Measurements from ENCODE around the gene GGACT. TPM values are rescaled to one million over a fixed set of nuclear protein-coding genes. Genes with fewer than 3 reads are reported as not detected.

GGACT gene
- total RNA-seq, 2 experiments from 2014 or later, result 5.3 to 6.3 TPM

- Mint-ChIP-seq H3K27me3 (no peaks in the 10 kb centered on the region), H3K4me1 (peaks cover 4% of the 10 kb centered on the region), H3K4me3 (no peak overlapping the region), H3K27ac (no peak overlapping the region), H3K9me3 (no peaks in the 10 kb centered on the region), H3K36me3 (no peaks in the 10 kb centered on the region)
- no peak for DNase-seq
Measured at GRCh38 chr13:100546713-100547405, 41.7 kb downstream of the GGACT start.

GRCh38 chr13:100545684-100546061, 42.9 kb downstream of the GGACT start:
- DNase-seq, result no peak
- Mint-ChIP-seq H3K27ac (no peak overlapping the region), H3K27me3 (no peaks in the 10 kb centered on the region), H3K4me3 (no peak overlapping the region), H3K9me3 (no peaks in the 10 kb centered on the region), H3K4me1 (peaks cover 4% of the 10 kb centered on the region), H3K36me3 (no peaks in the 10 kb centered on the region)

GRCh38 chr13:100544866-100545683, 43.5 kb downstream of the GGACT start:
- H3K36me3 Mint-ChIP-seq, result no peaks in the 10 kb centered on the region
- H3K4me1 Mint-ChIP-seq, result peaks cover 4% of the 10 kb centered on the region
- no peak for DNase-seq
- H3K27ac Mint-ChIP-seq, result no peak overlapping the region
- no peak overlapping the region for H3K4me3 Mint-ChIP-seq
- no peaks in the 10 kb centered on the region for H3K27me3 Mint-ChIP-seq
- no peaks in the 10 kb centered on the region for H3K9me3 Mint-ChIP-seq

- H3K4me3 Mint-ChIP-seq, result no peak overlapping the region
- peaks cover 9% of the 10 kb centered on the region for H3K4me1 Mint-ChIP-seq
- H3K36me3 Mint-ChIP-seq, result no peaks in the 10 kb centered on the region
- no peak overlapping the region for H3K27ac Mint-ChIP-seq
- no peak for DNase-seq
- no peaks in the 10 kb centered on the region for H3K27me3 Mint-ChIP-seq
- no peaks in the 10 kb centered on the region for H3K9me3 Mint-ChIP-seq
Measured at GRCh38 chr13:100543872-100544602, 44.6 kb downstream of the GGACT start.

- no peaks in the 10 kb centered on the region for H3K9me3 Mint-ChIP-seq
- H3K4me3 Mint-ChIP-seq, result no peak overlapping the region
- H3K27ac Mint-ChIP-seq, result no peak overlapping the region
- no peaks in the 10 kb centered on the region for H3K36me3 Mint-ChIP-seq
- no peaks in the 10 kb centered on the region for H3K27me3 Mint-ChIP-seq
- H3K4me1 Mint-ChIP-seq, result peaks cover 16% of the 10 kb centered on the region
- no peak for DNase-seq
Measured at GRCh38 chr13:100542826-100543156, 45.8 kb downstream of the GGACT start.

- DNase-seq, result no peak
- H3K27ac Mint-ChIP-seq, result no peak overlapping the region
- no peaks in the 10 kb centered on the region for H3K9me3 Mint-ChIP-seq
- no peaks in the 10 kb centered on the region for H3K27me3 Mint-ChIP-seq
- no peaks in the 10 kb centered on the region for H3K36me3 Mint-ChIP-seq
- no peak overlapping the region for H3K4me3 Mint-ChIP-seq
- H3K4me1 Mint-ChIP-seq, result peaks cover 19% of the 10 kb centered on the region
Measured at GRCh38 chr13:100541897-100542825, 46.4 kb downstream of the GGACT start.

- H3K4me1 Mint-ChIP-seq, result peaks cover 19% of the 10 kb centered on the region
- no peak overlapping the region for H3K27ac Mint-ChIP-seq
- no peak overlapping the region for H3K4me3 Mint-ChIP-seq
- H3K36me3 Mint-ChIP-seq, result no peaks in the 10 kb centered on the region
- H3K27me3 Mint-ChIP-seq, result no peaks in the 10 kb centered on the region
- H3K9me3 Mint-ChIP-seq, result no peaks in the 10 kb centered on the region
- no peak for DNase-seq
Measured at GRCh38 chr13:100540621-100541020, 48.0 kb downstream of the GGACT start.

- Mint-ChIP-seq H3K4me1 (peaks cover 19% of the 10 kb centered on the region), H3K4me3 (no peak overlapping the region), H3K27ac (no peak overlapping the region), H3K36me3 (no peaks in the 10 kb centered on the region), H3K9me3 (no peaks in the 10 kb centered on the region), H3K27me3 (no peaks in the 10 kb centered on the region)
- no peak for DNase-seq
Measured at GRCh38 chr13:100537951-100538462, 50.6 kb downstream of the GGACT start.

GRCh38 chr13:100537486-100537885, 51.1 kb downstream of the GGACT start:
- Mint-ChIP-seq H3K36me3 (no peaks in the 10 kb centered on the region), H3K9me3 (no peaks in the 10 kb centered on the region), H3K27ac (no peak overlapping the region), H3K4me1 (peaks cover 14% of the 10 kb centered on the region), H3K27me3 (no peaks in the 10 kb centered on the region), H3K4me3 (no peak overlapping the region)
- no peak for DNase-seq

- Mint-ChIP-seq H3K4me1 (peaks cover 14% of the 10 kb centered on the region), H3K4me3 (no peak overlapping the region), H3K9me3 (no peaks in the 10 kb centered on the region), H3K36me3 (peaks cover under 1% of the 10 kb centered on the region), H3K27ac (no peak overlapping the region), H3K27me3 (no peaks in the 10 kb centered on the region)
- DNase-seq, result no peak
Measured at GRCh38 chr13:100536643-100537180, 51.9 kb downstream of the GGACT start.

GRCh38 chr13:100535426-100536135, 53.0 kb downstream of the GGACT start:
- Mint-ChIP-seq H3K27me3 (no peaks in the 10 kb centered on the region), H3K4me1 (peaks cover 14% of the 10 kb centered on the region), H3K4me3 (no peak overlapping the region), H3K27ac (no peak overlapping the region), H3K9me3 (no peaks in the 10 kb centered on the region), H3K36me3 (peaks cover 3% of the 10 kb centered on the region)
- no peak for DNase-seq

GRCh38 chr13:100534911-100535310, 53.7 kb downstream of the GGACT start:
- Mint-ChIP-seq H3K27me3 (no peaks in the 10 kb centered on the region), H3K4me3 (no peak overlapping the region), H3K4me1 (peaks cover 14% of the 10 kb centered on the region), H3K36me3 (peaks cover 3% of the 10 kb centered on the region), H3K27ac (no peak overlapping the region), H3K9me3 (no peaks in the 10 kb centered on the region)
- no peak for DNase-seq

- H3K9me3 Mint-ChIP-seq, result no peaks in the 10 kb centered on the region
- H3K27ac Mint-ChIP-seq, result no peak overlapping the region
- H3K27me3 Mint-ChIP-seq, result no peaks in the 10 kb centered on the region
Measured at GRCh38 chr13:100534147-100534843, 54.3 kb downstream of the GGACT start.

More at GRCh38 chr13:100534147-100534843, 54.3 kb downstream of the GGACT start:
- Mint-ChIP-seq H3K4me1 (peaks cover 12% of the 10 kb centered on the region), H3K36me3 (peaks cover 4% of the 10 kb centered on the region), H3K4me3 (no peak overlapping the region)
- DNase-seq, result no peak
